NCI-H510A (cell line): ENCODE data around the gene RPL3.
A peak's percentile ranks its signal among the peaks of the same experiment; 100 is the strongest.

ENCODE experiments used
- DNase-seq: peaks from one replicate; lab custom pipeline; 2025; lab: John Stamatoyannopoulos, UW

The RPL3 gene

GRCh38 chr22:39282645-39283321, 36.6 kb downstream of the RPL3 start:
- no peak for DNase-seq

- DNase-seq, result no peak
Observed at GRCh38 chr22:39281126-39281525, 38.3 kb downstream of the RPL3 start.

DNA sequence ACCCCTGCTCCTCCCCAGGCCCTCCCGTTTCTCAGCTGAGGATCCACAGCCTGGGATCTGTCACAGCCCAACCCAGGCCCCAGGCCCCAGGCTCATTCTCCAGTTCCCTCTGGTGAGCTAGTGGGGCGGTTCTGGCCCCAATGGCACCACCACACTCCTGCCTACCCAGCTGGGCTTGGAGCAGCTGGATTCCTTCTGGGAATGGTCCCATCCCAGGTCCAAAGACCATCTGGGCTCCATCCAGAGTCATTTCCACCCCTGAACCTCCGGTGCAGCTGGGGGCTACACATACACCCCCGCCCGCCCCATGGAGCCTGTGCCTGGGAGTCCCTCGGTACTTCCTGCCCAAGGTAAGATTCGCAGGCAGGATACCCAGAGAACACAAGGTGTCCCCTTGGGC, 39.2 kb downstream of the RPL3 start:
- no peak for DNase-seq

GRCh38 chr22:39279170-39279850, 40.1 kb downstream of the RPL3 start:
- no peak for DNase-seq

DNA sequence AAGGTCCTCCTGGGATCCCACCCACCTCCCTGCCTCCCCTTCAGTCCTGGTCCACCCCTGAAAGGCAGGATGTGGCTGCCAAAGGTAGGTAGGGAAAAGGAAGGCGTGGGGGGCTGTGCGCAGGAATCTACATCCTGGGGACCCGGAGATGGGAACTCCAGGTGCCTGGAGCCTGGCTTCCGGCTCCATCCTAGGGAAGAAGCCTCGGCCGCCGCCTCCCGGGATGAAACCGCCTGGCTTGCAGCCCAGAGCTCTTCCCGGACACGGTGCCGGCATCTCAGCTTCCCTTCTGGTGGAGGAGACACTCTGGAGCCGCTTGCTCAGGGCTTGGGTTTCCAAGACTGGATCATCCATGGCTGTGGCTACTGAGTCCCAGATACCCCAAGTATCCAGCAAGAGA, 41.4 kb downstream of the RPL3 start:
- no peak for DNase-seq

DNA sequence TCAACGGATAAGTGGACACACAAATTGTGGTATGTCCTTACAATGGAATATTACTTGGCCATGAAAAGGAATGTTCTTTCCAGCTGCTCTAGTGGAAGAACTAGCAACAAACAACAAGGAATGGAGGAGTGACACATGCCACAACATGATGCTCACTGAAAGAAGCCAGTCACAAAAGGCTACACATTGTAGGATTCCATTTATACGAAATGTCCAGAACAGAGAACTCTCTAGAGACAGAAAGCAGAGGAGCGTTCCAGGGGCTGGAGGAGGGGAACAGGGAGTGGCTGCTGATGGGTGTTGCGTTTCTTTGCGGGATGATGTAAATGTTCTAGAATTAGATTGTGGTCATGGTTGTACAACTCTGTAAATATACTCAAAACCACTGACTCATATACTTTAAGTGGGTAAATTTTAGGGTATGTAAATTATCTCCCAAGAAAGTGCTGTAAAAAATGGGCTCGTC, 42.2 kb downstream of the RPL3 start:
- DNase-seq, result no peak

- DNase-seq, result no peak
Observed at GRCh38 chr22:39276440-39277141, 42.8 kb downstream of the RPL3 start.

DNA sequence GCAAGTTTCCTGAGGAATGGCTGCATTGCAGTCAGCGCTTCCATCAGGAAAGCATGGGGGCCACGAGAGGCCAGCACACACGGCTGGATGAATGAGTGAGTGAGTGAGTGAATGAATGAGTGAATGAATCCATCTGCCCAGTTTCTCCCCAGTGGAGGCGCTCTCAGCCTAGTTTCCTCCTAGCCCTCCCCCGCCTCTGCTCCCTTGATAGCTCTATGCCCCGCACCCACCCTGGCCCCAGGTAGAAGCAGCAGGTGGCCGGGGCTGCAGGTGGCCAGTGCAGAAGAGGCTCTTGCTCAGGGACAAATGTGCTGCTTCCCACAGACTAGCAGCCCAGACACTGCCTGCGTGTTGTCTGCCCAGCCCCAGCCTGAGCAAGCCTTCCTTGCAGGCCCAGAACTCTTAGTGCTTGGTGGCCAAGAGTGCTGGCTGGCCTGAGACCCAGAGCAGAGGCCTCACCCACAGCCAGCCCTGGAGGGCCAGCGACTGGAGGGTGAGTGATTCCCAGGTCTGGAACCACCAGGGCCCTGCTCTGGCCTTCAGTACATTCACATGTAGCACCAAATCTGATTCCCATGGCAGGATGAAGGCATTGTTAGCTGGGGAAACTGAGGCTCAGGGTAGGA, 43.5 kb downstream of the RPL3 start:
- peak; percentile 67 for DNase-seq

DNA sequence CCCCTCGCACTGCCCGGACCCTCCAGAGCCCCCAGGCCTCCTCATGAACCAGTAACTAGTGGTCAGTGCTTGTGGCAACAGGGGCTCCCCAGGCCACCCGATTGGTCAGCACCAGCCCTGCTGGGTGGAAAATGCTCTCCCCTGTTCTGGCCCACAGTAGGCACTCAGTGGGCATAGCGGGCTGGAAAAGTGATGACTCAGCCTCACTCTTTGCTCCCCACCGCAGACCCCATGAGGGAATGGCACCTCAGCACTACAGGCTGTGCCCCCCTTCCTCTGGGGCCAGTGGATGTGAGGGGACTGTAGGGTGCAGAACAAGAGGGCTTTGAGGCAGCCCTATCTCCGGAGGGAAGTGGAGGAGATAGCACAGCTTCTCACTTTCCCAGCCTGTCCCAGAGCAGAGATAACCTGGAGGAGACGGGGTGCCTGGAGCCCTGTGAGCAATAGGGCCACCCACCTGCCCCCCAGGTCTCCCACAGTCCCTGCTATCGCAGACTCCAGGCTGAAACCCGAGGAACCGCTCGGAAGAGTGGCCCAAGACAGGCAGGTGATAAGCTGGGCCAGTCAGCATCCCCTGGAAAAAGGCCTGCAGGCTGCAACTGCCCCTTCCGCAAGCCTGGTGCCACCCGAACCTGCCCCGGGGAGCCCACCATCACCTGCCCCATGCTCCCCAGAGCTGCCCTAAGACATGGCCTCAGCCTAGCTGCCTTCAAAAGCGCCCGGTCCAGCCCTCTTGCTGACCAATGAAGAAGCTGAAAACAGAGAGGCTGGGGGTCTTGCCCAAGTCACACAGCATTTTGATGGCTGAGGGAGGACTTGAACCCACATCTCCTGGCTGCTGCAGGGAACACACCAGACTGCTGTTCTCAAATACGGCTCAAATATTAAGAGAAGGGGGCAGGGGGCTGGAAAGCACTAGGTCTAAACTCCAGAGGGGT, 45.2 kb downstream of the RPL3 start:
- DNase-seq, result no peak

GRCh38 chr22:39270792-39271191, 48.6 kb downstream of the RPL3 start:
- DNase-seq, result no peak

- no peak for DNase-seq
Observed at GRCh38 chr22:39270280-39270679, 49.1 kb downstream of the RPL3 start.

- no peak for DNase-seq
Observed at GRCh38 chr22:39269095-39269790, 50.2 kb downstream of the RPL3 start.

DNA sequence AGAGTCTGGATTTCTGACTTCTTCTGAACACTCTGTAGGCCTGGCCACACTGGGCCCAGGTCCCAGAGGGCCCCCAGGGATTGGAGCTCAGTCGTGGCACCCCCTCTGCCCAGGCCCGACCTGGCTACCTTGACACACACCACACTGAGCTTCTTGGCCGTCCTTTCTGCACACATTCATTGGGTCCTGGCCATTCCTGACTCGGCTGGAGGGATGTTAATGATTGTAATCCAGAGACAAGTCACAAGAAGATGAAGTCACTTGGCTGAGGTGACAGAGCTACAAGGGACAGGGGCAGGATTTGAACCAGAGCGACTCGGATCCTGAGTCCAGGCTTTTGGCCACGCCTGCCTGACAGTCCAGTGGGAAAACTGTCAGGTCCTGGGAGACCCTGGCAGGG, 50.8 kb downstream of the RPL3 start:
- DNase-seq, result no peak

- no peak for DNase-seq
Observed at GRCh38 chr22:39267974-39268373, 51.4 kb downstream of the RPL3 start.

DNA sequence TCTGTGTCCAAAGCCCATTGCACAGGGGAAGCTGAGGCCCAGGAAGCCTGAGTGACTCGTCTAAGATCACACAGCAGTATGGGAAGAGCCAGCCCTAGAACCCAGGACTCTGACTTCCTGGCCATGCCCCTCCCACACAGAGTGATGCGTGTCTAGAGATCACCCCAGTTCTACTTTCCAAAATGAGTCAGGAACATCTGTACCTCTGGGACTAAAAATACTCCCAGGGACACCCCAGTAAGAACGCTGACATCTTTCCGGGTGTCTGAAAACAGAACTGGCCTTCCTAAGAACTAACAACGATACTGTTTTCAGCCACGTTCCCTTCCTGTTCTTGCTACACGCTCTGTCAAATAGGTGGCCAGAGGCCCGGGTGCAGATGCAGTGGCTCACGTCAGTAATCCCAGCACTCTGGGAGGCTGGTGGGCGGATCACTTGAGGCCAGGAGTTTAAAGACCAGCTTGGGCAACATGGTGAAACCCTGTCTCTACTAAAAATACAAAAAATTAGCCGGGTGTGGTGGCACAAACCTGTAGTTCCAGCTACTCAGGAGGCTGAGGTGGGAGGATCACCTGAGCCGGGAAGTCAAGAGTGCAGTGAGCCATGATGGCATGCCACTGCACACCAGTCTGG, 52.9 kb downstream of the RPL3 start:
- no peak for DNase-seq

GRCh38 chr22:39265143-39265886, 54.1 kb downstream of the RPL3 start:
- no peak for DNase-seq

DNA sequence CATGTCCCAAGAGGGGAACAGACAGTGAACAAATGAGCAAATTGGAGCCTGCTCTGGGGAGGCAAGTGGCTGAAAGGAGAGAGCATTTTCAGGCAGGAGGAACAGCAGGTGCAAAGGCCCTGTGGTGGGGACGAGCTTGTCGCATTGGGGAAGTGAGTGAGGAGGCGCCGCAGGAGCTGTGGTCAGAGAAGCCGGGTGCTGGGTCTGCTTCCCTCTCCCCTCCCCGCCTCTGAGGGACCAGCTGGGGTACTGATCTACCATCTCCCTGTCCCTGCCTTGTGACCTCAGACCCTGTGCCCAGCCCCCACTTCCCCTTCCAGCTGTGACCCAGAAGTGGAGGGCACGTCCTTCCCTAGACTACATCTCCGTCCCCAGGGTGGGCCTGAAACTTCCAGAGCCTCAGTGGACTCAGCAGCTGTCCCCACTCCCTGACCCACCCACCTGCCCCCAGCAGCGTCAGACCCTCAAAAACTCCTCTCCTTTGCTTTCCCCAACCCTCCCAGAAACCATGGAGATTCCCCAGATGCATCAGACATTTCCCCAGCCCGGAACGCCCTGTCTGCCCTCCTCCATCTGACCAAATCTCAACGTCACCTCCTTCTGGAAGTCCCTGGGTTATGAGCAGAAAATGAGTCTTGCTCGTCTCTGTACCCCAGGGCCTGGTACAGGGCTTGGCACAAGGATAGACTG, 54.9 kb downstream of the RPL3 start:
- DNase-seq, result no peak

- DNase-seq, result no peak
Observed at GRCh38 chr22:39263626-39264348, 55.6 kb downstream of the RPL3 start.
